Lower lobe of right lung (tissue), 2 donors: ENCODE data around the gene PPEF2. TPM values are rescaled to one million over a fixed set of nuclear protein-coding genes. Genes with fewer than 3 reads are reported as not detected.

Experiments used
- ATAC-seq, 2 donors: fragments of 200-7000 bp; cut with Tn5 transposase; one replicate each; pipeline ENCODE4 v1.9.1; 2020 to 2022; ENCODE audit warnings: mild to moderate bottlenecking in 2 of 2, moderate library complexity in 2 of 2
- DNase-seq: peaks from one replicate; pipeline ENCODE4 v3.0.0-alpha.2; 2020
- H3K27ac ChIP-seq: fragments of 200-600 bp; one replicate; pipeline ENCODE4 v1.8.0; 2022
- H3K27me3 ChIP-seq: fragments of 200-600 bp; one replicate; pipeline ENCODE4 v1.8.0; 2022; ENCODE audit warnings: low read depth
- H3K36me3 ChIP-seq: fragments of 200-600 bp; one replicate; pipeline ENCODE4 v1.8.0; 2022; ENCODE audit warnings: mild to moderate bottlenecking
- H3K4me1 ChIP-seq: fragments of 200-600 bp; one replicate; pipeline ENCODE4 v1.8.0; 2022
- H3K4me3 ChIP-seq: fragments of 200-600 bp; one replicate; pipeline ENCODE4 v1.8.0; 2022; ENCODE audit warnings: mild to moderate bottlenecking
- H3K9me3 ChIP-seq: fragments of 200-600 bp; one replicate; pipeline ENCODE4 v1.8.0; 2022
- CTCF ChIP-seq: fragments of 200-600 bp; IDR thresholded peaks from one replicate; pipeline ENCODE4 v1.8.0; 2022; ENCODE audit warnings: antibody characterized with exemption, mild to moderate bottlenecking
- intact Hi-C: fragments of 100-400 bp; cut with DNase I; formaldehyde crosslinking; loops from one replicate; pipeline ENCODE4 v1.11.0; 2022
- total RNA-seq: library from RNA; stranded (reverse); fragmentation: NEBNext Ultra II Directional; extraction: Animal tissue kit (Norgen Biotek cat#: 25700); gene quantifications from one replicate; pipeline ENCODE4 v1.2.1, GENCODE V29; 2021
- donor health status: DM: no; HTN: yes; CAD: no; lungs with severe emphysema.

The PPEF2 gene
- total RNA-seq, 1 donor from 2014 or later = not detected

GRCh38 chr4:75830906-75831305 is 71.3 kb downstream of the PPEF2 start:
- no peak for TF ChIP-seq CTCF
- Histone ChIP-seq H3K27me3 (no peaks in the 10 kb centered on the region), H3K9me3 (no peaks in the 10 kb centered on the region), H3K27ac (no peak overlapping the region), H3K4me3 (no peak overlapping the region), H3K36me3 (no peaks in the 10 kb centered on the region), H3K4me1 (no peaks in the 10 kb centered on the region)
- DNase-seq (no peak), ATAC-seq (no peak)
- intact Hi-C loops = no loop called here

- no peak overlapping the region for H3K27ac ChIP-seq
- no peak overlapping the region for H3K4me3 ChIP-seq
- H3K27me3 ChIP-seq = no peaks in the 10 kb centered on the region
- H3K36me3 ChIP-seq = no peaks in the 10 kb centered on the region
- H3K9me3 ChIP-seq = no peaks in the 10 kb centered on the region
- intact Hi-C loops = no loop called here
- no peak for TF ChIP-seq CTCF
- no peaks in the 10 kb centered on the region for H3K4me1 ChIP-seq
- no peak for ATAC-seq
- DNase-seq = no peak
Measured at GRCh38 chr4:75823812-75824211, 78.4 kb downstream of the PPEF2 start.

GRCh38 chr4:75822416-75822815 is 79.8 kb downstream of the PPEF2 start:
- ATAC-seq (no peak), DNase-seq (no peak)
- intact Hi-C loops = no loop called here
- H3K27me3 ChIP-seq = no peaks in the 10 kb centered on the region
- TF ChIP-seq CTCF = no peak
- H3K9me3 ChIP-seq = no peaks in the 10 kb centered on the region
- H3K4me1 ChIP-seq = no peaks in the 10 kb centered on the region
- H3K4me3 ChIP-seq = no peak overlapping the region
- no peak overlapping the region for H3K27ac ChIP-seq
- H3K36me3 ChIP-seq = no peaks in the 10 kb centered on the region

- H3K27ac ChIP-seq = no peak overlapping the region
- TF ChIP-seq CTCF = no peak
- H3K4me1 ChIP-seq = no peaks in the 10 kb centered on the region
- no peaks in the 10 kb centered on the region for H3K36me3 ChIP-seq
- H3K27me3 ChIP-seq = no peaks in the 10 kb centered on the region
- ATAC-seq = no peak
- no peak for DNase-seq
- intact Hi-C loops = no loop called here
- H3K4me3 ChIP-seq = no peak overlapping the region
- H3K9me3 ChIP-seq = no peaks in the 10 kb centered on the region
Measured at GRCh38 chr4:75821966-75822365, 80.3 kb downstream of the PPEF2 start.

GRCh38 chr4:75821216-75821615 is 81.0 kb downstream of the PPEF2 start:
- no peak for ATAC-seq
- no peaks in the 10 kb centered on the region for H3K36me3 ChIP-seq
- intact Hi-C loops = no loop called here
- DNase-seq = no peak
- no peak for TF ChIP-seq CTCF
- no peaks in the 10 kb centered on the region for H3K27me3 ChIP-seq
- H3K9me3 ChIP-seq = no peaks in the 10 kb centered on the region
- no peak overlapping the region for H3K4me3 ChIP-seq
- H3K27ac ChIP-seq = no peak overlapping the region
- no peaks in the 10 kb centered on the region for H3K4me1 ChIP-seq

GRCh38 chr4:75820676-75821075 is 81.6 kb downstream of the PPEF2 start:
- ATAC-seq (no peak), DNase-seq (no peak)
- no peak for TF ChIP-seq CTCF
- H3K9me3 ChIP-seq = no peaks in the 10 kb centered on the region
- no peak overlapping the region for H3K27ac ChIP-seq
- H3K36me3 ChIP-seq = peaks cover under 1% of the 10 kb centered on the region
- H3K4me3 ChIP-seq = no peak overlapping the region
- intact Hi-C loops = no loop called here
- H3K27me3 ChIP-seq = no peaks in the 10 kb centered on the region
- H3K4me1 ChIP-seq = no peaks in the 10 kb centered on the region
